HCT116 (cell line): ENCODE results near the gene SECISBP2. TPM values are rescaled to one million over a fixed set of nuclear protein-coding genes. Genes with fewer than 3 reads are reported as not detected.

ENCODE experiments used
- ATAC-seq: fragments of 200-7000 bp; cut with Tn5 transposase; 2 replicates; pipeline ENCODE4 v1.9.1; 2020; ENCODE audit warnings: mild to moderate bottlenecking, moderate library complexity
- BruUV-seq: library from RNA; stranded (reverse); fragments of 400-500 nt; replicated peaks from 2 replicates; lab custom pipeline; 2021; lab: Mats Ljungman, UMichigan
- CTCF ChIA-PET: fragments of 300-600 bp; sonication (Branson Sonifier 250); formaldehyde crosslinking; loops from one replicate; lab custom pipeline; 2021; ENCODE audit warnings: antibody characterized with exemption; lab: Charles Lee
- POLR2A ChIA-PET: fragments of 300-600, 350-600 bp; sonication (Branson Sonifier 250); formaldehyde crosslinking; loops from one replicate; lab custom pipeline; 2021; ENCODE audit warnings: antibody characterized with exemption; lab: Charles Lee
- RAD21 ChIA-PET, 2 experiments: fragments of 300-600 bp; sonication (Branson Sonifier 250); formaldehyde crosslinking; loops; one replicate each; lab custom pipeline; 2023; ENCODE audit warnings: low total read pairs in 2 of 2; ENCODE audit not compliant: uncharacterized antibody in 2 of 2, unreplicated experiment in 2 of 2, low non-redundant PET in 1 of 2; lab: Charles Lee
- DNase-seq: peaks from one replicate; pipeline ENCODE4 v3.0.0-alpha.2; 2010; ENCODE audit warnings: low read depth, low spot score
- H2AFZ ChIP-seq: fragments of 200-600 bp; shearing (Covaris generic), sonication (generic); 2 replicates; pipeline ENCODE4 v1.6.1; 2017; ENCODE audit warnings: low read depth, mixed run types, mixed read lengths, antibody characterized with exemption, low read length; ENCODE audit not compliant: poor library complexity, severe bottlenecking
- H3K27ac ChIP-seq: 2 replicates; pipeline ENCODE4 v1.5.1; 2012; ENCODE audit warnings: low read depth, low read length
- H3K27me3 ChIP-seq: fragments of 200-600 bp; sonication (generic); 2 replicates; pipeline ENCODE4 v1.6.1; 2016; ENCODE audit warnings: mixed run types, low read length, mixed read lengths; ENCODE audit not compliant: insufficient read depth
- H3K36me3 ChIP-seq, 2 experiments: fragments of 200-500 bp in 1 of 2; fragments of 200-600 bp in 1 of 2; sonication (Bioruptor generic) in 1 of 2; sonication (generic) in 1 of 2; 2 replicates each; pipeline versions ENCODE4 v1.5.1 to v1.6.1; 2014 to 2016; ENCODE audit warnings: low read length in 2 of 2, inconsistent platforms in 1 of 2, mixed read lengths in 1 of 2, mixed run types in 1 of 2; ENCODE audit not compliant: insufficient read depth in 2 of 2, control insufficient read depth in 1 of 2
- H3K4me1 ChIP-seq, 2 experiments: fragments of 200-600 bp in 1 of 2; sonication (generic) in 1 of 2; 2 replicates each; pipeline versions ENCODE4 v1.5.1 to v1.6.1; 2012 to 2017; ENCODE audit warnings: low read length in 2 of 2, inconsistent platforms in 1 of 2, mild to moderate bottlenecking in 1 of 2, mixed read lengths in 1 of 2, mixed run types in 1 of 2, moderate library complexity in 1 of 2; ENCODE audit not compliant: insufficient read depth in 2 of 2, control insufficient read depth in 1 of 2
- H3K4me2 ChIP-seq: fragments of 200-600 bp; sonication (generic); 2 replicates; pipeline ENCODE4 v1.6.1; 2017; ENCODE audit warnings: mixed run types, low read length, mixed read lengths
- H3K4me3 ChIP-seq, 2 experiments: fragments of 200-600 bp in 1 of 2; sonication (generic) in 1 of 2; replicated peaks in 1 of 2; 2 replicates each; pipeline ENCODE4 v1.5.1; 2011 to 2016; ENCODE audit warnings: low read length in 2 of 2, control low read depth in 1 of 2, low read depth in 1 of 2, mild to moderate bottlenecking in 1 of 2, mixed read lengths in 1 of 2, mixed run types in 1 of 2
- H3K79me2 ChIP-seq: fragments of 200-600 bp; sonication (generic); 2 replicates; pipeline ENCODE4 v1.6.1; 2017; ENCODE audit warnings: mild to moderate bottlenecking, mixed run types, low read length, moderate library complexity, mixed read lengths; ENCODE audit not compliant: insufficient read depth
- H3K9ac ChIP-seq: fragments of 200-600 bp; sonication (generic); 2 replicates; pipeline ENCODE4 v1.6.1; 2016; ENCODE audit warnings: low read length, mixed read lengths
- H3K9me2 ChIP-seq: fragments of 200-600 bp; sonication (generic), shearing (Covaris generic); 2 replicates; pipeline ENCODE4 v1.6.1; 2017; ENCODE audit warnings: mixed run types, mild to moderate bottlenecking, moderate library complexity; ENCODE audit not compliant: insufficient read depth
- H3K9me3 ChIP-seq, 2 experiments: fragments of 200-500 bp in 1 of 2; fragments of 200-600 bp in 1 of 2; sonication (Bioruptor generic) in 1 of 2; sonication (generic) in 1 of 2; 2 replicates each; pipeline ENCODE4 v1.6.1; 2014 to 2017; ENCODE audit warnings: low read length in 2 of 2, mixed read lengths in 2 of 2, inconsistent platforms in 1 of 2, low read depth in 1 of 2, mild to moderate bottlenecking in 1 of 2, mixed run types in 1 of 2, moderate library complexity in 1 of 2; ENCODE audit not compliant: control insufficient read depth in 1 of 2, insufficient read depth in 1 of 2
- H4K20me1 ChIP-seq: fragments of 200-600 bp; sonication (generic), shearing (Covaris generic); 2 replicates; pipeline ENCODE4 v1.6.1; 2017; ENCODE audit warnings: mixed run types, mild to moderate bottlenecking, moderate library complexity; ENCODE audit not compliant: insufficient read depth
- CEBPB ChIP-seq: IDR thresholded peaks from 2 replicates; pipeline ENCODE4 v1.6.1; 2012; ENCODE audit warnings: low read depth
- CTCF ChIP-seq, 3 experiments: fragments of 200-600 bp in 1 of 3; sonication (generic) in 1 of 3; IDR thresholded peaks in 2 of 3; conservative IDR thresholded peaks in 1 of 3; 2 replicates each; pipeline ENCODE4 v1.5.1; 2012 to 2017; ENCODE audit warnings: low read depth in 2 of 3, low read length in 2 of 3, antibody characterized with exemption in 1 of 3, borderline replicate concordance in 1 of 3, control low read depth in 1 of 3, mild to moderate bottlenecking in 1 of 3, mixed read lengths in 1 of 3, mixed run types in 1 of 3, moderate library complexity in 1 of 3; ENCODE audit not compliant: insufficient read depth in 1 of 3
- EGR1 ChIP-seq: IDR thresholded peaks from 2 replicates; pipeline ENCODE4 v1.6.1; 2012; ENCODE audit warnings: low read depth
- EZH2 ChIP-seq: fragments of 200-600 bp; sonication (generic); IDR thresholded peaks from 2 replicates; pipeline ENCODE4 v1.6.1; 2017; ENCODE audit warnings: antibody characterized with exemption, mixed run types
- EZH2phosphoT487 ChIP-seq: fragments of 200-600 bp; IDR thresholded peaks from 2 replicates; pipeline ENCODE4 v1.6.1; 2018; ENCODE audit warnings: antibody characterized with exemption, borderline replicate concordance
- FOSL1 ChIP-seq: IDR thresholded peaks from 2 replicates; pipeline ENCODE4 v1.6.1; 2012; ENCODE audit warnings: low read depth
- JUND ChIP-seq: IDR thresholded peaks from 2 replicates; pipeline ENCODE4 v1.6.1; 2012
- MAX ChIP-seq: IDR thresholded peaks from 2 replicates; pipeline ENCODE4 v1.6.1; 2012
- POLR2AphosphoS5 ChIP-seq: IDR thresholded peaks from 2 replicates; pipeline ENCODE4 v1.6.1; 2011; ENCODE audit warnings: mild to moderate bottlenecking, low read depth, low read length, moderate library complexity
- RAD21 ChIP-seq: IDR thresholded peaks from 2 replicates; pipeline ENCODE4 v1.6.1; 2012; ENCODE audit warnings: low read depth, mild to moderate bottlenecking
- SP1 ChIP-seq: IDR thresholded peaks from 2 replicates; pipeline ENCODE4 v1.6.1; 2012; ENCODE audit warnings: low read depth
- YY1 ChIP-seq: IDR thresholded peaks from 2 replicates; pipeline ENCODE4 v1.6.1; 2011; ENCODE audit warnings: low read length, low read depth, moderate library complexity, mild to moderate bottlenecking; ENCODE audit not compliant: insufficient replicate concordance; ENCODE audit errors: extremely low read depth
- ZFX ChIP-seq: fragments of 450-650 bp; IDR thresholded peaks from 2 replicates; pipeline ENCODE4 v1.6.1; 2017
- intact Hi-C: fragments of 100-400 bp; cut with micrococcal nuclease; formaldehyde crosslinking; loops from 2 replicates; pipeline ENCODE4 v1.10.0; 2022
- total RNA-seq: library from RNA; stranded (reverse); gene quantifications from one replicate; pipeline ENCODE4 v1.2.1, GENCODE V29; 2021; ENCODE audit not compliant: unreplicated experiment
- TF ChIP-seq, protein P1 (sequence below): IDR thresholded peaks from 2 replicates; pipeline ENCODE4 v1.6.1; 2012
- TF ChIP-seq, protein P2 (sequence below): IDR thresholded peaks from 2 replicates; pipeline ENCODE4 v1.6.1; 2011; ENCODE audit warnings: mild to moderate bottlenecking, low read length, moderate library complexity; ENCODE audit not compliant: insufficient replicate concordance; ENCODE audit errors: extremely low read depth
- TF ChIP-seq, protein P3 (sequence below): IDR thresholded peaks from 2 replicates; pipeline ENCODE4 v1.6.1; 2012; ENCODE audit warnings: low read depth

The SECISBP2 gene
- total RNA-seq, 1 experiment from 2014 or later: 41.6 TPM

DNA sequence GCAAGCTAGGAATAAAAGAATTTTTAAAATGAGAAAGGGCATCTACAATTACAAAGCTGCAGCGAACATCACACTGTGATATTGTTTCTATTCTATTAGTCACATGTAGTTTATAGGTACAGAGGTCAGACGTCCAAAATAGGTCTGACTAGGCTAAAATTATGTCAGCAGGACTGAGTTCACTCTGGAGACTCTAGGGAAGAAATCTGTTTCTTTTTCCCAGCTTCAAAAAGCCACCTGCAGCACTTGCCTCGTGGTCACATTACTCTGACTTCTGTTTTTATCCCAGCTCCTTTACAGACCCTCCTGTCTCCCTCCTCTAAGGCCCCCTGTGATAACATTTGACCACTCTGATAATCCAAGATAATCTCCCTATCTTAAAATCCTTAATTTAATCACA is 12.4 kb upstream of the SECISBP2 start:
- ATAC-seq: no peak
- Histone ChIP-seq H2AFZ (no peak overlapping the region), H3K9me2 (no peaks in the 10 kb centered on the region), H3K4me3 (no peak overlapping the region), H3K9ac (no peak overlapping the region), H3K9me3 (no peaks in the 10 kb centered on the region), H3K4me1 (peaks cover 5 to 9% of the 10 kb centered on the region in 2 experiments), H3K27me3 (no peaks in the 10 kb centered on the region), H3K27ac (no peak overlapping the region), H3K36me3 (no peaks in the 10 kb centered on the region)
- POLR2A ChIA-PET: no interaction called here
- BruUV-seq: no TSS peak
- no peak for TF ChIP-seq EZH2
- TF ChIP-seq, protein P1, sequence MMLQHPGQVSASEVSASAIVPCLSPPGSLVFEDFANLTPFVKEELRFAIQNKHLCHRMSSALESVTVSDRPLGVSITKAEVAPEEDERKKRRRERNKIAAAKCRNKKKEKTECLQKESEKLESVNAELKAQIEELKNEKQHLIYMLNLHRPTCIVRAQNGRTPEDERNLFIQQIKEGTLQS: no peak
- no peak for TF ChIP-seq RAD21
- no peak for TF ChIP-seq CTCF (IDR thresholded peaks at IDR 0.05 in 2 of 3, conservative IDR thresholded peaks at IDR 0.05 in 1 of 3; ENCODE audit: borderline replicate concordance in 1 of 3, insufficient read depth in 1 of 3, low read depth in 2 of 3, low read length in 2 of 3)
- no peak for TF ChIP-seq FOSL1
- no peak for TF ChIP-seq JUND
- no peak for TF ChIP-seq YY1
- TF ChIP-seq, protein P2, sequence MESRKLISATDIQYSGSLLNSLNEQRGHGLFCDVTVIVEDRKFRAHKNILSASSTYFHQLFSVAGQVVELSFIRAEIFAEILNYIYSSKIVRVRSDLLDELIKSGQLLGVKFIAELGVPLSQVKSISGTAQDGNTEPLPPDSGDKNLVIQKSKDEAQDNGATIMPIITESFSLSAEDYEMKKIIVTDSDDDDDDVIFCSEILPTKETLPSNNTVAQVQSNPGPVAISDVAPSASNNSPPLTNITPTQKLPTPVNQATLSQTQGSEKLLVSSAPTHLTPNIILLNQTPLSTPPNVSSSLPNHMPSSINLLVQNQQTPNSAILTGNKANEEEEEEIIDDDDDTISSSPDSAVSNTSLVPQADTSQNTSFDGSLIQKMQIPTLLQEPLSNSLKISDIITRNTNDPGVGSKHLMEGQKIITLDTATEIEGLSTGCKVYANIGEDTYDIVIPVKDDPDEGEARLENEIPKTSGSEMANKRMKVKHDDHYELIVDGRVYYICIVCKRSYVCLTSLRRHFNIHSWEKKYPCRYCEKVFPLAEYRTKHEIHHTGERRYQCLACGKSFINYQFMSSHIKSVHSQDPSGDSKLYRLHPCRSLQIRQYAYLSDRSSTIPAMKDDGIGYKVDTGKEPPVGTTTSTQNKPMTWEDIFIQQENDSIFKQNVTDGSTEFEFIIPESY: no peak
- no peak for TF ChIP-seq EZH2phosphoT487
- no peak for TF ChIP-seq SP1
- TF ChIP-seq, protein P3, sequence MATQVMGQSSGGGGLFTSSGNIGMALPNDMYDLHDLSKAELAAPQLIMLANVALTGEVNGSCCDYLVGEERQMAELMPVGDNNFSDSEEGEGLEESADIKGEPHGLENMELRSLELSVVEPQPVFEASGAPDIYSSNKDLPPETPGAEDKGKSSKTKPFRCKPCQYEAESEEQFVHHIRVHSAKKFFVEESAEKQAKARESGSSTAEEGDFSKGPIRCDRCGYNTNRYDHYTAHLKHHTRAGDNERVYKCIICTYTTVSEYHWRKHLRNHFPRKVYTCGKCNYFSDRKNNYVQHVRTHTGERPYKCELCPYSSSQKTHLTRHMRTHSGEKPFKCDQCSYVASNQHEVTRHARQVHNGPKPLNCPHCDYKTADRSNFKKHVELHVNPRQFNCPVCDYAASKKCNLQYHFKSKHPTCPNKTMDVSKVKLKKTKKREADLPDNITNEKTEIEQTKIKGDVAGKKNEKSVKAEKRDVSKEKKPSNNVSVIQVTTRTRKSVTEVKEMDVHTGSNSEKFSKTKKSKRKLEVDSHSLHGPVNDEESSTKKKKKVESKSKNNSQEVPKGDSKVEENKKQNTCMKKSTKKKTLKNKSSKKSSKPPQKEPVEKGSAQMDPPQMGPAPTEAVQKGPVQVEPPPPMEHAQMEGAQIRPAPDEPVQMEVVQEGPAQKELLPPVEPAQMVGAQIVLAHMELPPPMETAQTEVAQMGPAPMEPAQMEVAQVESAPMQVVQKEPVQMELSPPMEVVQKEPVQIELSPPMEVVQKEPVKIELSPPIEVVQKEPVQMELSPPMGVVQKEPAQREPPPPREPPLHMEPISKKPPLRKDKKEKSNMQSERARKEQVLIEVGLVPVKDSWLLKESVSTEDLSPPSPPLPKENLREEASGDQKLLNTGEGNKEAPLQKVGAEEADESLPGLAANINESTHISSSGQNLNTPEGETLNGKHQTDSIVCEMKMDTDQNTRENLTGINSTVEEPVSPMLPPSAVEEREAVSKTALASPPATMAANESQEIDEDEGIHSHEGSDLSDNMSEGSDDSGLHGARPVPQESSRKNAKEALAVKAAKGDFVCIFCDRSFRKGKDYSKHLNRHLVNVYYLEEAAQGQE: no peak
- TF ChIP-seq CEBPB: no peak
- no peak for TF ChIP-seq POLR2AphosphoS5
- no peak for TF ChIP-seq MAX
- no peak for TF ChIP-seq ZFX
- TF ChIP-seq EGR1: no peak
- TF ChIP-seq, all 23 proteins: peak for 0
- ChIA-PET CTCF (no interaction called here), RAD21 (no interaction called here)
- Histone ChIP-seq H3K79me2 (peaks cover 11% of the 10 kb centered on the region), H4K20me1 (no peaks in the 10 kb centered on the region), H3K4me2 (no peak overlapping the region)
- DNase-seq: no peak
- intact Hi-C loops: no loop called here
